Type B pancreatic cell (in vitro differentiated cells): ENCODE results near the gene FHOD3. TPM values are rescaled to one million over a fixed set of nuclear protein-coding genes. Genes with fewer than 3 reads are reported as not detected.

Experiments used
- DNase-seq: peaks from one replicate; pipeline ENCODE4 v3.0.0; 2021; ENCODE audit warnings: mixed read lengths; ENCODE audit not compliant: unreplicated experiment; ENCODE audit errors: extremely low spot score
- H3K27ac Mint-ChIP-seq: 2 replicates; pipeline ENCODE4 v1.8.0; 2021; ENCODE audit warnings: mild to moderate bottlenecking, mixed read lengths
- H3K27me3 Mint-ChIP-seq: 2 replicates; pipeline ENCODE4 v1.8.0; 2021; ENCODE audit warnings: mixed read lengths
- H3K36me3 Mint-ChIP-seq: 2 replicates; pipeline ENCODE4 v1.8.0; 2021; ENCODE audit warnings: mixed read lengths
- H3K4me1 Mint-ChIP-seq: one replicate; pipeline ENCODE4 v1.8.0; 2021; ENCODE audit warnings: mixed read lengths; ENCODE audit not compliant: unreplicated experiment
- H3K4me3 Mint-ChIP-seq: 2 replicates; pipeline ENCODE4 v1.8.0; 2021; ENCODE audit warnings: mild to moderate bottlenecking, mixed read lengths
- H3K9me3 Mint-ChIP-seq: 2 replicates; pipeline ENCODE4 v1.8.0; 2021; ENCODE audit warnings: mixed read lengths
- total RNA-seq: library from RNA; stranded (reverse); gene quantifications from 2 replicates; pipeline ENCODE4 v1.2.1, GENCODE V29; 2021; ENCODE audit warnings: low replicate concordance
- TF ChIP-seq, protein P1 (sequence below): fragments of 200-600 bp; sonication (generic); conservative IDR thresholded peaks from 2 replicates; pipeline ENCODE4 v1.5.0; 2021; ENCODE audit warnings: antibody characterized with exemption, mild to moderate bottlenecking

The FHOD3 gene
- total RNA-seq, 1 donor from 2014 or later = 5.3 TPM

DNA sequence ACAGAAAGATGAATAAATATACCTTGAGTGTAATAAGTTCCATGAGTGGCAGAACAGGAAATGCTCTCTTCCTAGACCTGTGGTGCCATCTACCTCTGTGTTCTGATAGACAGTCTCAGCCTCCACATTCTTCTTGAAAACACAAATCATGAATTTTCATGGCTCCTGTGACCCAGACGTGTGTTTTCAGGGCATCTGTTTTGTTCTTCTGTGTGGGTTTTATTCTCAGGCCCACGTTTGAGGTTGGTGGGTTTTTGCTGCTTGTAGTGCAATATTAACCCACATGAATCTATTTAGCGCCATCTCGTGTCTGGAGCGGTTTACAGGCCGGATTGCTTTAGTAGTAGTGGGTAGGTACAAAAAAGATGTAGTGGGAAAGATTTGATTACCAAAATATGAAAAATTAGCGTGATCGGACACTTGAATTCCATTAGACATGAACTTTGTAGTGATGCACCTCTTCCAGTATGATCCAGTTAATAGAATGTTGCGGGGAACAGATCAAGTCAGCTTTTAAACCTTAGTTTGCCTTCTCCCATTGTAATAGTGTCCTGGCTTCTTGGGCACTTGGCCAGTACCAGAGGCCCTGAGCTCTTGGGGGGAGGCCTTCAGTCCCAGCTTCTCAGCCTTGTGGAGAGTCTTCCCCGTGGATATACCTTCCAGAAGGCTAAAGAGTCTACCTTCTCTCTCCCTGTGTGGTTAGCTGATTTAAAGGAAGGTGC lies 274.8 kb downstream of the FHOD3 start:
- no peaks in the 10 kb centered on the region for H3K9me3 Mint-ChIP-seq
- peak overlapping the region; percentile 9 for H3K27ac Mint-ChIP-seq
- TF ChIP-seq, protein P1, sequence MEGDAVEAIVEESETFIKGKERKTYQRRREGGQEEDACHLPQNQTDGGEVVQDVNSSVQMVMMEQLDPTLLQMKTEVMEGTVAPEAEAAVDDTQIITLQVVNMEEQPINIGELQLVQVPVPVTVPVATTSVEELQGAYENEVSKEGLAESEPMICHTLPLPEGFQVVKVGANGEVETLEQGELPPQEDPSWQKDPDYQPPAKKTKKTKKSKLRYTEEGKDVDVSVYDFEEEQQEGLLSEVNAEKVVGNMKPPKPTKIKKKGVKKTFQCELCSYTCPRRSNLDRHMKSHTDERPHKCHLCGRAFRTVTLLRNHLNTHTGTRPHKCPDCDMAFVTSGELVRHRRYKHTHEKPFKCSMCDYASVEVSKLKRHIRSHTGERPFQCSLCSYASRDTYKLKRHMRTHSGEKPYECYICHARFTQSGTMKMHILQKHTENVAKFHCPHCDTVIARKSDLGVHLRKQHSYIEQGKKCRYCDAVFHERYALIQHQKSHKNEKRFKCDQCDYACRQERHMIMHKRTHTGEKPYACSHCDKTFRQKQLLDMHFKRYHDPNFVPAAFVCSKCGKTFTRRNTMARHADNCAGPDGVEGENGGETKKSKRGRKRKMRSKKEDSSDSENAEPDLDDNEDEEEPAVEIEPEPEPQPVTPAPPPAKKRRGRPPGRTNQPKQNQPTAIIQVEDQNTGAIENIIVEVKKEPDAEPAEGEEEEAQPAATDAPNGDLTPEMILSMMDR = peak; percentile 74
- no peak for DNase-seq
- no peaks in the 10 kb centered on the region for H3K4me1 Mint-ChIP-seq
- peaks cover 11% of the 10 kb centered on the region for H3K27me3 Mint-ChIP-seq
- no peaks in the 10 kb centered on the region for H3K36me3 Mint-ChIP-seq
- no peak overlapping the region for H3K4me3 Mint-ChIP-seq

DNA sequence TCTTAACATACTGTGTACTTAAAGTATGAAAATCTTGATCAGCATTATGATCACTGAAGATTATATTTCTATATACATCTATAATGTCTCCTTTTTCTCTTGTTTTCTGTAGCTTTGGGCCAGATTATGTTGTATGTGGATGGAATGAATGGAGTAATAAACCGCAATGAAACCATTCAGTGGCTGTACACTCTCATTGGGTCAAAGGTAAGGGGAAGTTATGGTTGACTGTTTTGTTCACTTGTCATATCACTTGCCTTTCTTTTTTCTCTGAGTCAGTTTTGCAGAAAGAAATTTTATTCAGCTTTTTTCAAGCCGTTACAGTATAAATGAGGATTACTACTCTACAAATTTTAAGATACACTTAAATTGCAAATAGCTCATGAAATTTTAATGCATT lies 278.8 kb downstream of the FHOD3 start:
- TF ChIP-seq, protein P1 = no peak
- Mint-ChIP-seq H3K27me3 (peaks cover 4% of the 10 kb centered on the region), H3K4me3 (no peak overlapping the region), H3K9me3 (peaks cover 7% of the 10 kb centered on the region), H3K36me3 (peaks cover 6% of the 10 kb centered on the region), H3K27ac (no peak overlapping the region), H3K4me1 (peaks cover 11% of the 10 kb centered on the region)
- DNase-seq = no peak

DNA sequence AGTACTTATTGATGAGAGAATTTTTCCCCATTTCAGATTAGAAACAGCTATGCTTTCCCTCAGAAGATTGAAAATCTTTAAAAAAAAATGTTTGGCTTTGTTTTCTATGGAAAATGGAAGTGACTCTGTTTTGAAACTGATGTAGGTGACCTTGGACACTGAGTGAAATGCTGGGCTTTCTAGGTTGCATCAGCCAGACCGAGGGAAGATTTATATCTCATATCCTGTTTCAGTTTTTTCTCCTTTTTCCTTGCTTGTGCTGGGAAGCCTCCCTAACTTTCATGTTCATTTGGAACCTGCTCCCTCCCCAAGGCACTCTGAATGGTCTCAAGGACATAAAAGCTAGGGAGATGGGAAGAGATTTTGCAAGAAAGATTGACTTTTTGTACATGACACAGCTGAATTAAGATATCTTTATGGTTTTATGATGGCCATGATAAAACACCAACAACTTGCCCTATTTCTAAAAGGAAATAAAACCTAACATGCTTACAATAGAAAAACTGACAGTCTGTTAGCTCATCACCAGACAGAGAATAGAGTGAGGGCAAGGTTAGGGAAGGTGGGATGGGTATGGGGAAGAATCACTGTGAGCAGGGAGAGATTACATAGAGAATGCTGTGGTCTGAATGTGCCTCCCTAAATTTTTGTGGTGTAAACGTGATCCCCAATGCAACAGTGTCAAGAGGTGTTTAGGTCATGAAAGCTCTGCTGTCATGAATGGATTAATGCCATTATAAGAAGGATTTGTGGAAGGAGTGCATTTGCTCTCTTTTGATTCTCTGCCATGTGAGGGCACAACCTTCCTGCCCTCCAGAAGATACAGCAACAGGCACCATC lies 281.6 kb downstream of the FHOD3 start:
- peaks cover 22% of the 10 kb centered on the region for H3K4me1 Mint-ChIP-seq
- no peak overlapping the region for H3K4me3 Mint-ChIP-seq

DNA sequence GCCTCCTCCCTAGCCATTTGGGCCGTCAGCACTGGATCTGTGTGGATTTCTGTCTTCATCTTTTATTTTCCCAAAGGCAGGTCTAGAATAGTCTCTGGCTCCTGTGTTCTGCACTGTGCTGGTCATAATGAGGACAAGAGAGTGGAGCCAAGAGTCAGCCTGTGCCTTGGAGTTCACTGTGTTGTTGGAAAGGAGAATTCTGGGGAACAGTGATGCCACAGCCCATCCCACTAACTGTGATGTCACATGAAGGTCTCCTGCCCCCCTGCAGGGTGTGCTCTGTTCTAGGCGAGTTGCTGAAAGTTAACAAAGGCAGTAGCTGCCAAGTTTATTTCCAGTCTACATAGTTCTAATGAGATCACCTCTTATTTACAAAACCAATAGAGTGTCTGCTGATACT lies 282.8 kb downstream of the FHOD3 start:
- Mint-ChIP-seq H3K4me3 (no peak overlapping the region), H3K27me3 (no peaks in the 10 kb centered on the region), H3K36me3 (peaks cover 6% of the 10 kb centered on the region), H3K4me1 (peaks cover 23% of the 10 kb centered on the region), H3K27ac (peak overlapping the region; percentile 81), H3K9me3 (peaks cover 7% of the 10 kb centered on the region)
- TF ChIP-seq, protein P1 = no peak
- no peak for DNase-seq

More for the DNA sequence above, 281.6 kb downstream of the FHOD3 start:
- TF ChIP-seq, protein P1 = no peak
- no peaks in the 10 kb centered on the region for H3K27me3 Mint-ChIP-seq
- H3K27ac Mint-ChIP-seq = no peak overlapping the region
- DNase-seq = no peak
- peaks cover 6% of the 10 kb centered on the region for H3K36me3 Mint-ChIP-seq
- peaks cover 7% of the 10 kb centered on the region for H3K9me3 Mint-ChIP-seq

DNA sequence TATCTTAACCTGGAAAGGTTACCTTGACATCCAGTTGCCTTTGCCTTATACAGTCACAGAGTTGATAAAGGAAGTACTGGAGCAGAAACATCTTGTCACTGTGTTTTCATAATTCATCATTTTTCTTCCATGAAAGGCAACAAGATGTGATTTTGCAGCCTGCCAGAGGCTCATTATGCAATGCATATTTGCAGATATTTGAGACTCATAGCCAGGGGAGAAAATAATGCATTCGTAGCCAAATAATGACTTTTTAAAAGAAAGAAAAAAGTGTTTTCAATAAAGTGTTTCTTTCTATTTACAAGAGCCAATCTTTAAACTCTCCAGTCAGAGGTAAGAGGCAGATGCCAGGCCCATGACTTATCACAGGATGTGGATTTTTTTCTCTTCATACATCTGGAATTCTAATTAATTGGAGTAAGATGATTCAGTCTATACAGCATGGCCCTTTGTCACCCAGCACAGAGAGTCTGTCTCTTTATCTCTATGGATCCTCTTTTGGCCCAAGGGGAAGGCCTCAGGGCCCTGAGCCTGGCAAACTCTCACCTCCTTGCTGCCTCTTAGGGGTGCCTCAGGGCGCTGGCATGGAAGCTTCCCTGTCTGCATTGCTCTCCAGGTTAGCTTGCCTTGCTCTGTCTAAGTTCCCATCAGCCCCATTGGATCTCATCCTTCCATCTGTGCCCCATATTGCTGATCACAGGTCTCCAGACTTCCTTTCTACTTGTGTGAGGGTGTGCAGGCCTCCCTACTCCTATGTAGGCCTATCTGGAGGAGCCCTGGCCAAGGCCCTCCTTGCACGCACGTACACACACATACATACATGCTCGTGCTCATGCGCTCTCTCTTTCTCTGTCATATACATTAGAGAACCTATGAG lies 283.6 kb downstream of the FHOD3 start:
- Mint-ChIP-seq H3K9me3 (peaks cover 7% of the 10 kb centered on the region), H3K36me3 (peaks cover 6% of the 10 kb centered on the region), H3K27ac (peak overlapping the region; percentile 81), H3K4me1 (peaks cover 23% of the 10 kb centered on the region), H3K4me3 (no peak overlapping the region), H3K27me3 (no peaks in the 10 kb centered on the region)
- no peak for DNase-seq
- TF ChIP-seq, protein P1 = no peak
